ENCODE measurements around the gene XPR1. TPM values are rescaled to one million over a fixed set of nuclear protein-coding genes. Genes with fewer than 3 reads are reported as not detected.

XPR1 gene
- total RNA-seq, 1 donor from 2014 or later = 12.0 TPM

GRCh38 chr1:180887841-180888240 is 256.0 kb downstream of the XPR1 start:
- intact Hi-C loops (cut with DNase I) = loop anchor here (10.0 kb wide), 1 partner anchor 257 kb away; no protein-coding TSS in a partner anchor
- no peaks in the 10 kb centered on the region for H3K36me3 ChIP-seq
- H3K27ac ChIP-seq = no peak overlapping the region
- no peaks in the 10 kb centered on the region for H3K9me3 ChIP-seq
- no peak for DNase-seq (ENCODE audit: extremely low spot score in 2 of 2)
- no peak for TF ChIP-seq POLR2A (IDR thresholded peaks at IDR 0.05)
- no peak for TF ChIP-seq POLR2AphosphoS5 (IDR thresholded peaks at IDR 0.05; ENCODE audit: insufficient read depth in 1 of 2, low read depth in 1 of 2)
- no peak for TF ChIP-seq CTCF (IDR thresholded peaks at IDR 0.05)
- no peak overlapping the region for H3K4me3 ChIP-seq
- no peaks in the 10 kb centered on the region for H3K27me3 ChIP-seq
- H3K4me1 ChIP-seq = no peaks in the 10 kb centered on the region

DNA sequence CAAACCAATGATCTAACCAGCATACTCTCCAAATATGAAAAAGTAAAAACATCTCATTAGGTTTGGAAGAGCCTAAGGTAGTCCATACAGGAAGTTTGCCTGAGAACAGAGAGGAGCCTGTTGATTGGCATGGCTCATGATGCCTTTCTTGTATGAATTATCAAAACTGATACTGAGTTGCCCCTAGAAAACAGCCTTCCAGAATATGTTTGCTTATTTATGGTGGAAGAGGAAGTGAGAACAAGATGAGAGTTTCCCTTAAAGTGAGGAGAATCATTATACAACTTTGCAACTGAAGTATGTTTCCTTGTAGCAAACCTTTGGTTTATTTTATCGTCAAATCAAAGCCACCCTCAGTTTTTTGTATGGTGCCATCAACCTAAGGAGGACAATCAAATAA is 257.0 kb downstream of the XPR1 start:
- Histone ChIP-seq H3K4me3 (no peak overlapping the region), H3K9me3 (no peaks in the 10 kb centered on the region)

GRCh38 chr1:180889325-180889724 is 257.5 kb downstream of the XPR1 start:
- TF ChIP-seq POLR2AphosphoS5 (IDR thresholded peaks at IDR 0.05; ENCODE audit: insufficient read depth in 1 of 2, low read depth in 1 of 2) (no peak), POLR2A (IDR thresholded peaks at IDR 0.05) (no peak), CTCF (IDR thresholded peaks at IDR 0.05) (no peak)
- H3K27me3 ChIP-seq = no peaks in the 10 kb centered on the region
- no peaks in the 10 kb centered on the region for H3K36me3 ChIP-seq
- intact Hi-C loops (cut with DNase I) = loop anchor here (10.0 kb wide), 1 partner anchor 255 kb away; no protein-coding TSS in a partner anchor
- no peaks in the 10 kb centered on the region for H3K4me1 ChIP-seq
- H3K9me3 ChIP-seq = no peaks in the 10 kb centered on the region
- no peak overlapping the region for H3K4me3 ChIP-seq
- DNase-seq (ENCODE audit: extremely low spot score in 2 of 2) = no peak
- no peak overlapping the region for H3K27ac ChIP-seq

More for the DNA sequence above, 257.0 kb downstream of the XPR1 start:
- Histone ChIP-seq H3K4me1 (no peaks in the 10 kb centered on the region), H3K27ac (no peak overlapping the region), H3K27me3 (no peaks in the 10 kb centered on the region), H3K36me3 (no peaks in the 10 kb centered on the region)
- DNase-seq (ENCODE audit: extremely low spot score in 2 of 2) = no peak
- intact Hi-C loops (cut with DNase I) = loop anchor here (10.0 kb wide), 1 partner anchor 256 kb away; no protein-coding TSS in a partner anchor
- TF ChIP-seq POLR2AphosphoS5 (IDR thresholded peaks at IDR 0.05; ENCODE audit: insufficient read depth in 1 of 2, low read depth in 1 of 2) = no peak
- no peak for TF ChIP-seq CTCF (IDR thresholded peaks at IDR 0.05)
- no peak for TF ChIP-seq POLR2A (IDR thresholded peaks at IDR 0.05)

- no peak overlapping the region for H3K4me3 ChIP-seq
- no peak overlapping the region for H3K27ac ChIP-seq
- no peaks in the 10 kb centered on the region for H3K27me3 ChIP-seq
- H3K9me3 ChIP-seq = no peaks in the 10 kb centered on the region
- TF ChIP-seq POLR2A (IDR thresholded peaks at IDR 0.05) = no peak
- no peak for TF ChIP-seq POLR2AphosphoS5 (IDR thresholded peaks at IDR 0.05; ENCODE audit: insufficient read depth in 1 of 2, low read depth in 1 of 2)
- TF ChIP-seq CTCF (IDR thresholded peaks at IDR 0.05) = no peak
- no peaks in the 10 kb centered on the region for H3K4me1 ChIP-seq
- intact Hi-C loops (cut with DNase I) = no loop called here
- no peaks in the 10 kb centered on the region for H3K36me3 ChIP-seq
- DNase-seq (ENCODE audit: extremely low spot score in 2 of 2) = no peak
These were observed 260.4 kb downstream of the XPR1 start for GRCh38 chr1:180892272-180892671.

DNA sequence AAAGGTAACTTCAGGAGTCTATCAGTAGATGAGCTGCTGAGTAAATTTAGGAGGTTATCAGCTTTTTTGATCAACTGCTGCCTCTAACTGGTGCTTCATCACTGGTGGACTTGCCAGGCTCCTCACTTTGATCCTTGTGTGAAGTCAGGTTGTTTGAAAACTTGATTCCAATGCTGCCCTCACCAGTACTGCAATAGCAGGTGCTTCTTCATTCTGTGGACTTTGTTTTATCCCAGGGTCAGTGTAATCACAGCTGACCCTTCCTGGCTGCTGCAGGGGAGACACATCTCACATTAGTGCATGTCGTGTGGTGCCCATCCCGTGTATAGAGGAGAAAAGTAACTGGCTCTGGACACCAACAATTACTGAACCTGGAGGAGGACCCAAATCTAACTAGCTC is 260.9 kb downstream of the XPR1 start:
- H3K36me3 ChIP-seq = no peaks in the 10 kb centered on the region
- intact Hi-C loops (cut with DNase I) = no loop called here
- no peaks in the 10 kb centered on the region for H3K9me3 ChIP-seq
- H3K4me1 ChIP-seq = no peaks in the 10 kb centered on the region
- no peak overlapping the region for H3K27ac ChIP-seq
- TF ChIP-seq CTCF (IDR thresholded peaks at IDR 0.05) (no peak), POLR2A (IDR thresholded peaks at IDR 0.05) (no peak), POLR2AphosphoS5 (IDR thresholded peaks at IDR 0.05; ENCODE audit: insufficient read depth in 1 of 2, low read depth in 1 of 2) (no peak)
- H3K4me3 ChIP-seq = no peak overlapping the region
- H3K27me3 ChIP-seq = no peaks in the 10 kb centered on the region
- DNase-seq (ENCODE audit: extremely low spot score in 2 of 2) = no peak
